H1 (cell line): ENCODE measurements around the gene MS4A18. TPM values are rescaled to one million over a fixed set of nuclear protein-coding genes. Genes with fewer than 3 reads are reported as not detected.

Source experiments
- CTCF ChIA-PET: fragments of 300-600 bp; sonication (Branson Sonifier 250); formaldehyde crosslinking; loops from one replicate; lab custom pipeline; 2021; ENCODE audit not compliant: partially characterized antibody; lab: Charles Lee
- POLR2A ChIA-PET: fragments of 300-600 bp; sonication (Branson Sonifier 250); formaldehyde crosslinking; loops from one replicate; lab custom pipeline; 2021; ENCODE audit warnings: inconsistent platforms; ENCODE audit not compliant: partially characterized antibody; lab: Charles Lee
- DNase-seq, 2 experiments: peaks; one replicate each; pipeline versions ENCODE4 v3.0.0 to v3.0.0-alpha.2; 2010 to 2022; ENCODE audit warnings: low spot score in 2 of 2, low read depth in 1 of 2, mixed read lengths in 1 of 2
- FAIRE-seq: peaks from 2 replicates; lab custom pipeline; 2011; peaks lifted over from hg19 to GRCh38; lab: Jason Lieb, UNC
- H2AFZ ChIP-seq: 2 replicates; pipeline ENCODE4 v1.8.1; 2012; ENCODE audit warnings: low read length, inconsistent platforms
- H2AK5ac ChIP-seq: 2 replicates; pipeline ENCODE4 v1.6.1; 2013; ENCODE audit warnings: low read depth, low read length
- H2BK120ac ChIP-seq: replicated peaks from 2 replicates; pipeline ENCODE3; 2013; ENCODE audit warnings: low read depth, low read length, inconsistent platforms
- H2BK12ac ChIP-seq: 2 replicates; pipeline ENCODE4 v1.6.1; 2013; ENCODE audit warnings: low read depth, low read length
- H2BK15ac ChIP-seq: 2 replicates; pipeline ENCODE4 v1.6.1; 2013; ENCODE audit warnings: low read length
- H2BK20ac ChIP-seq: 2 replicates; pipeline ENCODE4 v1.6.1; 2013; ENCODE audit warnings: low read length
- H2BK5ac ChIP-seq: 2 replicates; pipeline ENCODE4 v1.6.1; 2013; ENCODE audit warnings: low read depth, low read length
- H3K14ac ChIP-seq: 2 replicates; pipeline ENCODE4 v1.6.1; 2013; ENCODE audit warnings: inconsistent platforms; ENCODE audit not compliant: insufficient read length
- H3K18ac ChIP-seq: 2 replicates; pipeline ENCODE4 v1.6.1; 2013; ENCODE audit warnings: low read length; ENCODE audit errors: extremely low read depth
- H3K23ac ChIP-seq: 2 replicates; pipeline ENCODE4 v1.6.1; 2013; ENCODE audit warnings: inconsistent platforms; ENCODE audit not compliant: insufficient read length
- H3K23me2 ChIP-seq: 2 replicates; pipeline ENCODE4 v1.6.1; 2013; ENCODE audit warnings: low read depth, low read length
- H3K27ac ChIP-seq: 2 replicates; pipeline ENCODE4 v1.6.1; 2011; ENCODE audit warnings: low read depth, low read length, inconsistent platforms
- H3K27me3 ChIP-seq, 4 experiments: replicated peaks in 1 of 4; 1 replicate in 1 of 4; 2 replicates in 3 of 4; pipeline versions ENCODE4 v1.6.1 to v1.8.1; 2011 to 2013; ENCODE audit warnings: low read length in 3 of 4, mild to moderate bottlenecking in 3 of 4, inconsistent platforms in 2 of 4, mixed read lengths in 2 of 4, moderate library complexity in 1 of 4; ENCODE audit not compliant: control insufficient read depth in 3 of 4, insufficient read depth in 3 of 4; ENCODE audit errors: extremely low read depth in 1 of 4
- H3K36me3 ChIP-seq, 4 experiments: 2 replicates each; pipeline versions ENCODE4 v1.6.1 to v1.8.1; 2011 to 2013; ENCODE audit warnings: mild to moderate bottlenecking in 4 of 4, low read length in 3 of 4, moderate library complexity in 2 of 4, control low read depth in 1 of 4, inconsistent platforms in 1 of 4; ENCODE audit not compliant: insufficient read depth in 4 of 4, control insufficient read depth in 2 of 4
- H3K4ac ChIP-seq: replicated peaks from 2 replicates; pipeline ENCODE3; 2013; ENCODE audit warnings: low read length, low read depth, mixed read lengths, inconsistent platforms; ENCODE audit not compliant: insufficient read length
- H3K4me1 ChIP-seq, 4 experiments: replicated peaks in 1 of 4; 1 replicate in 1 of 4; 2 replicates in 3 of 4; pipeline versions ENCODE4 v1.6.1 to v1.8.1; 2011 to 2013; ENCODE audit warnings: low read length in 3 of 4, inconsistent platforms in 2 of 4, mixed read lengths in 1 of 4; ENCODE audit not compliant: insufficient read depth in 4 of 4, control insufficient read depth in 3 of 4
- H3K4me2 ChIP-seq, 2 experiments: 2 replicates each; pipeline versions ENCODE4 v1.6.1 to v1.8.1; 2011 to 2013; ENCODE audit warnings: low read depth in 2 of 2, low read length in 2 of 2, control low read depth in 1 of 2, inconsistent platforms in 1 of 2, mild to moderate bottlenecking in 1 of 2; ENCODE audit not compliant: insufficient read depth in 1 of 2
- H3K4me3 ChIP-seq, 4 experiments: fragments of 200-600, 300-600 bp in 1 of 4; sonication (generic), shearing (Covaris generic), sonication (Bioruptor Twin) in 1 of 4; 2 replicates each; pipeline versions ENCODE4 v1.5.1 to v1.8.1; 2011 to 2016; ENCODE audit warnings: low read length in 4 of 4, low read depth in 3 of 4, control low read depth in 2 of 4, inconsistent platforms in 2 of 4, mild to moderate bottlenecking in 2 of 4, mixed read lengths in 1 of 4, moderate library complexity in 1 of 4; ENCODE audit not compliant: insufficient read depth in 2 of 4; ENCODE audit errors: extremely low read depth in 1 of 4
- H3K56ac ChIP-seq: replicated peaks from 2 replicates; pipeline ENCODE3; 2013; ENCODE audit warnings: low read depth, mild to moderate bottlenecking, mixed read lengths, low read length, inconsistent platforms; ENCODE audit not compliant: insufficient read length
- H3K79me1 ChIP-seq: 2 replicates; pipeline ENCODE4 v1.6.1; 2013; ENCODE audit warnings: low read depth, low read length, control low read depth
- H3K79me2 ChIP-seq, 2 experiments: 2 replicates each; pipeline versions ENCODE4 v1.6.1 to v1.8.1; 2012 to 2013; ENCODE audit warnings: low read length in 2 of 2, mild to moderate bottlenecking in 2 of 2, inconsistent platforms in 1 of 2; ENCODE audit not compliant: insufficient read depth in 2 of 2, control insufficient read depth in 1 of 2
- H3K9ac ChIP-seq, 4 experiments: replicated peaks in 1 of 4; 1 replicate in 1 of 4; 2 replicates in 3 of 4; pipeline versions ENCODE4 v1.6.1 to v1.8.1; 2011 to 2013; ENCODE audit warnings: low read depth in 3 of 4, low read length in 3 of 4, control low read depth in 2 of 4, mild to moderate bottlenecking in 2 of 4, moderate library complexity in 2 of 4, inconsistent platforms in 1 of 4; ENCODE audit errors: extremely low read depth in 1 of 4
- H3K9me3 ChIP-seq, 2 experiments: 2 replicates each; pipeline versions ENCODE4 v1.6.1 to v1.8.1; 2012 to 2013; ENCODE audit warnings: mild to moderate bottlenecking in 2 of 2, moderate library complexity in 2 of 2, control low read depth in 1 of 2, inconsistent platforms in 1 of 2, low read depth in 1 of 2, low read length in 1 of 2, mixed read lengths in 1 of 2; ENCODE audit not compliant: insufficient read depth in 2 of 2
- H4K20me1 ChIP-seq, 2 experiments: replicated peaks in 1 of 2; 2 replicates each; pipeline versions ENCODE3 to v1.8.1; 2011 to 2013; ENCODE audit warnings: inconsistent platforms in 2 of 2, low read length in 2 of 2, mild to moderate bottlenecking in 1 of 2; ENCODE audit not compliant: insufficient read depth in 2 of 2, control insufficient read depth in 1 of 2
- H4K5ac ChIP-seq: 2 replicates; pipeline ENCODE4 v1.6.1; 2013; ENCODE audit warnings: low read length, low read depth, mixed read lengths, inconsistent platforms; ENCODE audit not compliant: insufficient read length
- H4K8ac ChIP-seq: 2 replicates; pipeline ENCODE4 v1.8.0; 2013; ENCODE audit warnings: mild to moderate bottlenecking, moderate library complexity, low read length, inconsistent platforms; ENCODE audit not compliant: insufficient read depth; ENCODE audit errors: extremely low read depth
- H4K91ac ChIP-seq: replicated peaks from 2 replicates; pipeline ENCODE3; 2013; ENCODE audit warnings: low read length, mixed read lengths, inconsistent platforms; ENCODE audit not compliant: insufficient read length
- CTCF ChIP-seq, 3 experiments: IDR thresholded peaks; 1 replicate in 2 of 3; 2 replicates in 1 of 3; pipeline versions ENCODE4 v1.5.1 to v1.6.1; 2011; ENCODE audit warnings: low read length in 3 of 3, mild to moderate bottlenecking in 3 of 3, inconsistent platforms in 2 of 3, low read depth in 1 of 3, moderate library complexity in 1 of 3; ENCODE audit not compliant: insufficient read depth in 1 of 3; ENCODE audit errors: control extremely low read depth in 1 of 3
- MAX ChIP-seq: IDR thresholded peaks from 2 replicates; pipeline ENCODE4 v1.6.1; 2012; ENCODE audit warnings: inconsistent platforms
- NRF1 ChIP-seq: IDR thresholded peaks from 2 replicates; pipeline ENCODE4 v1.6.1; 2011; ENCODE audit warnings: mild to moderate bottlenecking, low read depth, low read length, improper control_type of control experiment
- RBBP5 ChIP-seq: IDR thresholded peaks from 2 replicates; pipeline ENCODE4 v1.7.1; 2012; ENCODE audit warnings: low read depth, mild to moderate bottlenecking, inconsistent platforms, low read length, moderate library complexity, borderline replicate concordance
- RFX5 ChIP-seq: IDR thresholded peaks from 2 replicates; pipeline ENCODE4 v1.6.1; 2011; ENCODE audit warnings: low read depth, low read length, improper control_type of control experiment, borderline replicate concordance
- SIN3A ChIP-seq, 2 experiments: IDR thresholded peaks in 1 of 2; conservative IDR thresholded peaks in 1 of 2; 2 replicates each; pipeline ENCODE4 v1.6.1; 2011 to 2012; ENCODE audit warnings: low read length in 2 of 2, improper control_type of control experiment in 1 of 2, low read depth in 1 of 2, mild to moderate bottlenecking in 1 of 2
- TBP ChIP-seq: IDR thresholded peaks from 2 replicates; pipeline ENCODE4 v1.6.1; 2011; ENCODE audit warnings: low read depth, low read length, improper control_type of control experiment
- TEAD4 ChIP-seq: IDR thresholded peaks from 2 replicates; pipeline ENCODE4 v1.6.1; 2012; ENCODE audit warnings: low read depth, low read length, inconsistent platforms, mixed read lengths
- YY1 ChIP-seq: IDR thresholded peaks from 2 replicates; pipeline ENCODE4 v1.6.1; 2011; ENCODE audit warnings: low read depth, mild to moderate bottlenecking, low read length
- WGBS, 2 experiments: shearing (Covaris generic) in 1 of 2; methylation state at CpG; one replicate each; pipeline versions ENCODE4 v1.1.6 to v1.1.7; 2013 to 2015; ENCODE audit warnings: low lambda C conversion rate in 2 of 2, mixed read lengths in 2 of 2, inconsistent platforms in 1 of 2, low coverage in 1 of 2, missing lambda C conversion rate in 1 of 2; ENCODE audit not compliant: insufficient replicate concordance in 2 of 2, insufficient coverage in 1 of 2, insufficient read length in 1 of 2; ENCODE audit errors: extremely low coverage in 1 of 2, missing lambda C conversion rate in 1 of 2; 5-methylcytosine and 5-hydroxymethylcytosine counted together
- polyA plus RNA-seq, 7 experiments: library from polyadenylated mRNA; depleted of rRNA in 3 of 7; stranded (reverse) in 5 of 7; unstranded in 2 of 7; fragments of >200 nt in 5 of 7; fragments of 200-250 nt in 2 of 7; gene quantifications; 1 replicate in 5 of 7; 2 replicates in 1 of 7; 4 replicates in 1 of 7; pipeline versions ENCODE4 v1.2.1 to v1.2.3, GENCODE V29; 2011 to 2013; ENCODE audit warnings: missing spikeins in 2 of 7, mixed read lengths in 2 of 7
- total RNA-seq: library from RNA; stranded (reverse); fragmentation: NEBNext Ultra II Directional; extraction: Animal tissue kit (Norgen Biotek cat#: 25700); gene quantifications from 2 replicates; pipeline ENCODE4 v1.2.1, GENCODE V29; 2021

Gene MS4A18
- total and polyA plus RNA-seq, 2 of the 8 experiments (the other 6 are each of a cell fraction or from before 2014, with no cell fraction given), result not detected

GRCh38 chr11:60775420-60775961 is 51.0 kb downstream of the MS4A18 start:
- no peak overlapping the region for H3K23ac ChIP-seq
- H3K79me2 ChIP-seq, result no peaks in the 10 kb centered on the region
- H3K4me3 ChIP-seq, result no peak overlapping the region
- no peak overlapping the region for H3K9ac ChIP-seq
- no peak overlapping the region for H3K56ac ChIP-seq
- no peak overlapping the region for H3K4ac ChIP-seq
- ChIA-PET CTCF (interaction anchor here (0.7 to 11.8 kb wide), 42 partner anchors 8 to 347 kb away, joined by 3 to 145 read pairs (median 4); partner anchors contain the start of genes MS4A10 and MS4A15), POLR2A (interaction anchor here (1.3 to 1.9 kb wide), 2 partner anchors 11 to 112 kb away, joined by 4 to 5 read pairs; no protein-coding TSS in a partner anchor)
- H4K8ac ChIP-seq, result no peak overlapping the region
- no peak overlapping the region for H2BK20ac ChIP-seq
- no peak overlapping the region for H3K4me2 ChIP-seq
- no peak overlapping the region for H4K5ac ChIP-seq
- H3K18ac ChIP-seq, result no peak overlapping the region; the same call in 1 of the 2 replicates
- DNase-seq, result peak; percentile 90 to 94
- 22% methylated on average over 15 of the region's 15 CpGs; no CpG with 5 or more reads in 1 of the 2 experiments for WGBS, 2 experiments
- H2BK5ac ChIP-seq, result no peak overlapping the region
- H2AK5ac ChIP-seq, result no peak overlapping the region
- no peaks in the 10 kb centered on the region for H3K23me2 ChIP-seq
- no peaks in the 10 kb centered on the region for H3K36me3 ChIP-seq
- no peaks in the 10 kb centered on the region for H3K79me1 ChIP-seq
- H3K14ac ChIP-seq, result no peak overlapping the region
- no peak overlapping the region for H2BK15ac ChIP-seq
- H2AFZ ChIP-seq, result no peak overlapping the region
- no peak overlapping the region for H3K27ac ChIP-seq
- no peaks in the 10 kb centered on the region; a peak in 1 of 7 replicates for H3K4me1 ChIP-seq
- no peak overlapping the region for H2BK12ac ChIP-seq
- no peak overlapping the region for H4K91ac ChIP-seq
- no peaks in the 10 kb centered on the region for H4K20me1 ChIP-seq
- H3K27me3 ChIP-seq, result no peaks in the 10 kb centered on the region
- peak; percentile 70 for FAIRE-seq
- H2BK120ac ChIP-seq, result no peak overlapping the region
- H3K9me3 ChIP-seq, result 0 out of 4 replicates have a peak, but pooled peaks cover 0 to 3% of the 10 kb centered on the region in 2 experiments
- no peak for TF ChIP-seq RFX5
- peak; percentile 65 to 96 (median 93) for TF ChIP-seq CTCF (IDR thresholded peaks at IDR 0.05; ENCODE audit: control extremely low read depth in 1 of 3, insufficient read depth in 1 of 3, low read depth in 1 of 3, low read length in 3 of 3)
- no peak for TF ChIP-seq RBBP5
- TF ChIP-seq NRF1, result no peak
- 0 out of 4 replicates have a peak, but pooled peaks of 1 of the 2 experiments have one; percentile 52 for TF ChIP-seq SIN3A (conservative IDR thresholded peaks at IDR 0.05 in 1 of 2, IDR thresholded peaks at IDR 0.05 in 1 of 2; ENCODE audit: low read depth in 1 of 2, low read length in 2 of 2)
- peak; percentile 59 for TF ChIP-seq MAX
- peak; percentile 38; the same call in 1 of the 2 replicates for TF ChIP-seq YY1
- peak; percentile 71; the same call in 1 of the 2 replicates for TF ChIP-seq TEAD4
- 0 out of 2 replicates have a peak, but pooled peaks have one; percentile 29 for TF ChIP-seq TBP
